IMR-90 (cell line): Measurements from ENCODE around the gene SLC2A10. TPM values are rescaled to one million over a fixed set of nuclear protein-coding genes. Genes with fewer than 3 reads are reported as not detected.
A peak's percentile ranks its signal among the peaks of the same experiment; 100 is the strongest.

Source experiments
- ATAC-seq: fragments of 200-7000 bp; cut with Tn5 transposase; 2 replicates; pipeline ENCODE4 v1.9.1; 2020; ENCODE audit warnings: low read depth, mild to moderate bottlenecking, moderate library complexity
- BruUV-seq: library from RNA; stranded (reverse); fragments of 400-500 nt; replicated peaks from 2 replicates; lab custom pipeline; 2021; lab: Mats Ljungman, UMichigan
- CTCF ChIA-PET: fragments of 300-600 bp; formaldehyde crosslinking; extraction: SDS; loops from one replicate; lab custom pipeline; 2021; ENCODE audit warnings: antibody characterized with exemption; lab: Yijun Ruan, JAX
- POLR2A ChIA-PET: fragments of 300-600 bp; sonication (Branson Sonifier 250); formaldehyde crosslinking; loops from one replicate; lab custom pipeline; 2022; ENCODE audit warnings: antibody characterized with exemption; ENCODE audit not compliant: unreplicated experiment; lab: Charles Lee
- DNase-seq: peaks from one replicate; pipeline ENCODE4 v3.0.0; 2013
- H2AFZ ChIP-seq: replicated peaks from 2 replicates; pipeline ENCODE3; 2013; ENCODE audit warnings: low read length, mild to moderate bottlenecking; ENCODE audit not compliant: poor library complexity
- H2AK5ac ChIP-seq: 2 replicates; pipeline ENCODE4 v1.6.1; 2013; ENCODE audit warnings: low read depth, low read length, inconsistent platforms
- H2AK9ac ChIP-seq: replicated peaks from 2 replicates; pipeline ENCODE3; 2013; ENCODE audit warnings: mild to moderate bottlenecking, low read depth, low read length, moderate library complexity; ENCODE audit not compliant: poor library complexity
- H2BK120ac ChIP-seq: 2 replicates; pipeline ENCODE4 v1.6.1; 2013; ENCODE audit warnings: low read depth, low read length, inconsistent platforms
- H2BK15ac ChIP-seq: 3 replicates; pipeline ENCODE4 v1.6.1; 2013; ENCODE audit warnings: low read depth, low read length, inconsistent platforms
- H2BK20ac ChIP-seq: 2 replicates; pipeline ENCODE4 v1.6.1; 2013; ENCODE audit warnings: low read depth, mild to moderate bottlenecking, inconsistent platforms, low read length, moderate library complexity
- H2BK5ac ChIP-seq: 2 replicates; pipeline ENCODE4 v1.6.1; 2013; ENCODE audit warnings: mild to moderate bottlenecking, low read depth, low read length, inconsistent platforms; ENCODE audit not compliant: poor library complexity, severe bottlenecking
- H3K14ac ChIP-seq: replicated peaks from 2 replicates; pipeline ENCODE4 v1.6.1; 2013; ENCODE audit warnings: low read depth, low read length, inconsistent platforms
- H3K18ac ChIP-seq: 2 replicates; pipeline ENCODE4 v1.6.1; 2013; ENCODE audit warnings: low read depth, low read length, control low read depth
- H3K23ac ChIP-seq: 2 replicates; pipeline ENCODE4 v1.6.1; 2013; ENCODE audit warnings: low read depth, low read length, inconsistent platforms
- H3K27ac ChIP-seq: 2 replicates; pipeline ENCODE4 v1.5.1; 2013; ENCODE audit warnings: mild to moderate bottlenecking, control low read depth, low read length; ENCODE audit not compliant: insufficient read depth
- H3K27me3 ChIP-seq: 2 replicates; pipeline ENCODE4 v1.6.1; 2013; ENCODE audit warnings: low read length; ENCODE audit not compliant: control insufficient read depth, insufficient read depth
- H3K36me3 ChIP-seq: 2 replicates; pipeline ENCODE4 v1.6.1; 2013; ENCODE audit warnings: low read length, mixed read lengths; ENCODE audit not compliant: control insufficient read depth, insufficient read depth
- H3K4ac ChIP-seq: 2 replicates; pipeline ENCODE4 v1.6.1; 2013; ENCODE audit warnings: low read depth, low read length, inconsistent platforms
- H3K4me1 ChIP-seq: 2 replicates; pipeline ENCODE4 v1.6.1; 2013; ENCODE audit warnings: low read length, mixed read lengths; ENCODE audit not compliant: control insufficient read depth, insufficient read depth
- H3K4me2 ChIP-seq: 2 replicates; pipeline ENCODE4 v1.6.1; 2013; ENCODE audit warnings: low read depth, mild to moderate bottlenecking, control low read depth, low read length, moderate library complexity
- H3K4me3 ChIP-seq: 2 replicates; pipeline ENCODE4 v1.5.1; 2013; ENCODE audit warnings: low read depth, mild to moderate bottlenecking, control low read depth, low read length, moderate library complexity; ENCODE audit not compliant: insufficient read depth
- H3K56ac ChIP-seq: 2 replicates; pipeline ENCODE4 v1.6.1; 2013; ENCODE audit warnings: low read length, inconsistent platforms; ENCODE audit not compliant: insufficient read depth; ENCODE audit errors: extremely low read depth
- H3K79me1 ChIP-seq, 2 experiments: 2 replicates each; pipeline ENCODE4 v1.6.1; 2013; ENCODE audit warnings: low read length in 2 of 2, inconsistent platforms in 1 of 2, low read depth in 1 of 2
- H3K9ac ChIP-seq: 2 replicates; pipeline ENCODE4 v1.6.1; 2013; ENCODE audit warnings: low read depth, low read length, control low read depth
- H3K9me1 ChIP-seq: 2 replicates; pipeline ENCODE4 v1.6.1; 2013; ENCODE audit warnings: low read length, inconsistent platforms; ENCODE audit not compliant: insufficient read depth
- H3K9me3 ChIP-seq: 2 replicates; pipeline ENCODE4 v1.6.1; 2013; ENCODE audit warnings: low read length; ENCODE audit not compliant: control insufficient read depth, insufficient read depth
- H4K20me1 ChIP-seq: 2 replicates; pipeline ENCODE4 v1.6.1; 2013; ENCODE audit warnings: low read length, inconsistent platforms; ENCODE audit not compliant: insufficient read depth
- H4K5ac ChIP-seq: 2 replicates; pipeline ENCODE4 v1.6.1; 2013; ENCODE audit warnings: mild to moderate bottlenecking, low read depth, low read length, control low read depth
- H4K8ac ChIP-seq, 2 experiments: 2 replicates each; pipeline ENCODE4 v1.6.1; 2013; ENCODE audit warnings: low read depth in 2 of 2, low read length in 2 of 2, control low read depth in 1 of 2, inconsistent platforms in 1 of 2
- H4K91ac ChIP-seq: 2 replicates; pipeline ENCODE4 v1.6.1; 2013; ENCODE audit warnings: low read depth, low read length, inconsistent platforms; ENCODE audit not compliant: insufficient read depth
- BHLHE40 ChIP-seq: fragments of 150-350 bp; IDR thresholded peaks from 2 replicates; pipeline ENCODE4 v1.6.1; 2016; ENCODE audit warnings: mild to moderate bottlenecking, low read depth, low read length
- CEBPB ChIP-seq: IDR thresholded peaks from 2 replicates; pipeline ENCODE4 v1.6.1; 2012; ENCODE audit warnings: low read depth, low read length, improper control_type of control experiment
- WGBS, 2 experiments: methylation state at CpG; one replicate each; pipeline versions ENCODE4 v1.1.5 to v1.1.7; 2013; ENCODE audit warnings: missing lambda C conversion rate in 2 of 2; ENCODE audit not compliant: insufficient read length in 1 of 2; ENCODE audit errors: extremely low coverage in 2 of 2; 5-methylcytosine and 5-hydroxymethylcytosine counted together
- dilution Hi-C: fragments of 300-500 bp; cut with HindIII; formaldehyde crosslinking; loops from one replicate; pipeline ENCODE4 v1.14.3; 2018; ENCODE audit warnings: low sequenced_read_pairs; ENCODE audit not compliant: unreplicated experiment
- in situ Hi-C: fragments of 300-500 bp; cut with MboI; formaldehyde crosslinking; loops from 3 replicates; pipeline ENCODE4 v1.14.3; 2019; ENCODE audit warnings: low sequenced_read_pairs, inconsistent platforms, mixed read lengths
- intact Hi-C: fragments of 100-400 bp; cut with micrococcal nuclease; formaldehyde crosslinking; loops from 2 replicates; pipeline ENCODE4 v1.10.0; 2022
- polyA plus RNA-seq, 3 experiments: library from polyadenylated mRNA; depleted of rRNA; stranded (reverse); fragments of >200 nt; gene quantifications; 2 replicates each; pipeline ENCODE4 v1.2.3, GENCODE V29; 2012; ENCODE audit warnings: low replicate concordance in 1 of 3
- total RNA-seq: library from RNA; depleted of rRNA; stranded (reverse); fragments of >200 nt; gene quantifications from 2 replicates; pipeline ENCODE4 v1.2.3, GENCODE V29; 2012

The SLC2A10 gene
- total and polyA plus RNA-seq, 2 of the 4 experiments (the other 2 are of a cell fraction): 15.2 to 22.0 TPM

- H3K4me3 ChIP-seq: no peak overlapping the region
- H4K8ac ChIP-seq: no peak overlapping the region
- ChIA-PET CTCF (no interaction called here), POLR2A (no interaction called here)
- no peak overlapping the region for H3K9ac ChIP-seq
- H2AK9ac ChIP-seq: no peak overlapping the region
- peaks cover 15% of the 10 kb centered on the region; the same call in 1 of the 2 replicates for H3K9me1 ChIP-seq
- H2BK5ac ChIP-seq: no peak overlapping the region
- no peak for ATAC-seq
- H2AFZ ChIP-seq: no peak overlapping the region
- TF ChIP-seq CEBPB (peak; percentile 38; the same call in 1 of the 2 replicates), BHLHE40 (no peak)
- H3K4ac ChIP-seq: no peak overlapping the region
- H2BK20ac ChIP-seq: no peak overlapping the region
- no peak overlapping the region for H3K27ac ChIP-seq
- H3K4me1 ChIP-seq: peaks cover 11% of the 10 kb centered on the region
- peak; percentile 31 for DNase-seq
- H4K20me1 ChIP-seq: no peaks in the 10 kb centered on the region
- H3K23ac ChIP-seq: no peak overlapping the region
- H3K79me1 ChIP-seq: peaks cover 0 to 7% of the 10 kb centered on the region in 2 experiments; a peak in 1 of 4 replicates
- dilution Hi-C loops: no loop called here
- H3K56ac ChIP-seq: no peak overlapping the region
- no peak overlapping the region for H2BK120ac ChIP-seq
- peaks cover 33% of the 10 kb centered on the region for H3K36me3 ChIP-seq
- intact Hi-C loops: no loop called here
- H4K91ac ChIP-seq: no peak overlapping the region
- in situ Hi-C loops: no loop called here
- H3K14ac ChIP-seq: no peak overlapping the region
- no peak overlapping the region for H2AK5ac ChIP-seq
- whole genome bisulfite sequencing, 2 experiments: no CpG with 5 or more reads among the region's 2 CpGs
- BruUV-seq: no TSS peak
- H4K5ac ChIP-seq: no peak overlapping the region
- H3K4me2 ChIP-seq: no peak overlapping the region
- H3K27me3 ChIP-seq: no peaks in the 10 kb centered on the region
- no peak overlapping the region for H3K18ac ChIP-seq
- H3K9me3 ChIP-seq: no peaks in the 10 kb centered on the region
- no peak overlapping the region for H2BK15ac ChIP-seq
Observed at GRCh38 chr20:46735436-46735835, 26.0 kb downstream of the SLC2A10 start.
